Endothelial cell of umbilical vein (primary cell): Measurements from ENCODE around the gene HMG20A. TPM values are rescaled to one million over a fixed set of nuclear protein-coding genes. Genes with fewer than 3 reads are reported as not detected.

Experiments used
- BruUV-seq: library from RNA; stranded (reverse); fragments of 400-500 nt; replicated peaks from 2 replicates; lab custom pipeline; 2021; lab: Mats Ljungman, UMichigan
- CTCF ChIA-PET: fragments of 300-600, 350-600 bp; sonication (Branson Sonifier 250); formaldehyde crosslinking; loops from one replicate; lab custom pipeline; 2021; ENCODE audit warnings: antibody characterized with exemption, inconsistent platforms; lab: Charles Lee
- POLR2A ChIA-PET: fragments of 300-600, 350-600 bp; sonication (Branson Sonifier 250); formaldehyde crosslinking; loops from one replicate; lab custom pipeline; 2021; ENCODE audit warnings: antibody characterized with exemption, inconsistent platforms; lab: Charles Lee
- DNase-seq: peaks from one replicate; pipeline ENCODE4 v3.0.0-alpha.2; 2011; ENCODE audit warnings: low read depth, low spot score
- FAIRE-seq: peaks from 2 replicates; lab custom pipeline; 2011; peaks lifted over from hg19 to GRCh38; lab: Jason Lieb, UNC
- H2AFZ ChIP-seq: 2 replicates; pipeline ENCODE4 v1.6.0; 2012; ENCODE audit warnings: low read depth, low read length, control low read depth, inconsistent platforms
- H3K27ac ChIP-seq: 2 replicates; pipeline ENCODE4 v1.5.1; 2011; ENCODE audit warnings: low read depth, mild to moderate bottlenecking, control low read depth, low read length, moderate library complexity; ENCODE audit not compliant: insufficient read depth
- H3K27me3 ChIP-seq, 2 experiments: 2 replicates each; pipeline versions ENCODE4 v1.6.0 to v1.6.1; 2011; ENCODE audit warnings: low read length in 2 of 2, mixed read lengths in 1 of 2; ENCODE audit not compliant: control insufficient read depth in 2 of 2, insufficient read depth in 2 of 2
- H3K36me3 ChIP-seq, 2 experiments: 2 replicates in 1 of 2; 3 replicates in 1 of 2; pipeline ENCODE4 v1.5.1; 2011; ENCODE audit warnings: low read length in 2 of 2, mild to moderate bottlenecking in 1 of 2, moderate library complexity in 1 of 2; ENCODE audit not compliant: control insufficient read depth in 2 of 2, insufficient read depth in 2 of 2; ENCODE audit errors: extremely low read depth in 1 of 2
- H3K4me1 ChIP-seq: 3 replicates; pipeline ENCODE4 v1.5.1; 2011; ENCODE audit warnings: mild to moderate bottlenecking, low read length; ENCODE audit not compliant: control insufficient read depth, insufficient read depth; ENCODE audit errors: extremely low read depth
- H3K4me2 ChIP-seq: 2 replicates; pipeline ENCODE4 v1.6.1; 2011; ENCODE audit warnings: low read length, control low read depth, mixed read lengths; ENCODE audit not compliant: insufficient read depth
- H3K4me3 ChIP-seq, 3 experiments: fragments of 200-600 bp in 1 of 3; sonication (generic), shearing (Covaris generic) in 1 of 3; replicated peaks in 1 of 3; 2 replicates each; pipeline ENCODE4 v1.5.1; 2011 to 2016; ENCODE audit warnings: control low read depth in 3 of 3, low read length in 3 of 3, mild to moderate bottlenecking in 2 of 3, inconsistent platforms in 1 of 3, low read depth in 1 of 3, moderate library complexity in 1 of 3; ENCODE audit not compliant: insufficient read depth in 1 of 3
- H3K79me2 ChIP-seq: 2 replicates; pipeline ENCODE4 v1.6.0; 2012; ENCODE audit warnings: low read length, inconsistent platforms; ENCODE audit not compliant: control insufficient read depth, insufficient read depth
- H3K9ac ChIP-seq: replicated peaks from 2 replicates; pipeline ENCODE3; 2011; ENCODE audit warnings: low read length, control low read depth; ENCODE audit not compliant: insufficient read depth; ENCODE audit errors: extremely low read depth
- H3K9me1 ChIP-seq: replicated peaks from 3 replicates; pipeline ENCODE4 v1.6.0; 2011; ENCODE audit warnings: mild to moderate bottlenecking, low read length; ENCODE audit not compliant: control insufficient read depth, insufficient read depth; ENCODE audit errors: extremely low read depth
- H3K9me3 ChIP-seq: replicated peaks from 2 replicates; pipeline ENCODE4 v1.5.1; 2012; ENCODE audit warnings: low read length, inconsistent platforms; ENCODE audit not compliant: control insufficient read depth, insufficient read depth
- H4K20me1 ChIP-seq: replicated peaks from 2 replicates; pipeline ENCODE3; 2011; ENCODE audit warnings: mild to moderate bottlenecking, low read length; ENCODE audit not compliant: control insufficient read depth, insufficient read depth; ENCODE audit errors: extremely low read depth
- CTCF ChIP-seq, 2 donors: IDR thresholded peaks; 1 replicate in 1 of 2; 2 replicates in 1 of 2; pipeline ENCODE4 v1.5.1; 2011; ENCODE audit warnings: low read length in 2 of 2, mild to moderate bottlenecking in 2 of 2, moderate library complexity in 2 of 2, control low read depth in 1 of 2, inconsistent platforms in 1 of 2, low read depth in 1 of 2; ENCODE audit not compliant: insufficient read depth in 1 of 2; ENCODE audit errors: extremely low read depth in 1 of 2
- FOS ChIP-seq: IDR thresholded peaks from 2 replicates; pipeline ENCODE4 v1.6.1; 2011; ENCODE audit warnings: mild to moderate bottlenecking, low read length, moderate library complexity, borderline replicate concordance; ENCODE audit not compliant: insufficient read depth
- GATA2 ChIP-seq: IDR thresholded peaks from 2 replicates; pipeline ENCODE4 v1.7.0; 2011; ENCODE audit warnings: low read depth, mild to moderate bottlenecking, moderate library complexity, mixed read lengths, low read length; ENCODE audit not compliant: insufficient read length, insufficient read depth
- JUN ChIP-seq: IDR thresholded peaks from 2 replicates; pipeline ENCODE4 v1.6.1; 2011; ENCODE audit warnings: borderline replicate concordance, low read depth; ENCODE audit not compliant: insufficient read length, insufficient read depth
- MAX ChIP-seq: IDR thresholded peaks from 2 replicates; pipeline ENCODE4 v1.6.1; 2011; ENCODE audit not compliant: insufficient read depth, insufficient read length
- MYC ChIP-seq: IDR thresholded peaks from one replicate; pipeline ENCODE4 v1.6.1; 2011; ENCODE audit warnings: mild to moderate bottlenecking, low read depth, low read length
- POLR2A ChIP-seq: IDR thresholded peaks from 2 replicates; pipeline ENCODE4 v1.6.1; 2012; ENCODE audit warnings: low read depth, mild to moderate bottlenecking, control low read depth, low read length
- POLR2AphosphoS5 ChIP-seq: IDR thresholded peaks from 2 replicates; pipeline ENCODE4 v1.6.1; 2012; ENCODE audit warnings: low read depth, mild to moderate bottlenecking, control low read depth, low read length, moderate library complexity; ENCODE audit not compliant: insufficient read depth
- dilution Hi-C: fragments of 300-500 bp; cut with MboI; formaldehyde crosslinking; loops from one replicate; pipeline ENCODE4 v1.15.0; 2019; ENCODE audit warnings: low sequenced_read_pairs; ENCODE audit not compliant: extremely low pct_ligation_motif_present
- intact Hi-C: fragments of 100-400 bp; cut with micrococcal nuclease; formaldehyde crosslinking; loops from one replicate; pipeline ENCODE4 v1.10.0; 2022
- polyA plus RNA-seq, 4 experiments: library from polyadenylated mRNA; depleted of rRNA in 3 of 4; stranded (reverse) in 3 of 4; unstranded in 1 of 4; fragments of >200 nt; gene quantifications; 2 replicates each; pipeline versions ENCODE4 v1.2.1 to v1.2.3, GENCODE V29; 2011 to 2012; ENCODE audit warnings: missing spikeins in 1 of 4
- total RNA-seq: library from RNA; stranded (reverse); gene quantifications from 2 replicates; pipeline ENCODE4 v1.2.3, GENCODE V29; 2021

Gene HMG20A
- total and polyA plus RNA-seq, 2 donors (not counting 3 experiments of a cell fraction or from before 2014, with no cell fraction given) = 35.8 to 44.0 TPM

- Histone ChIP-seq H3K36me3 (no peaks in the 10 kb centered on the region), H3K9me3 (no peaks in the 10 kb centered on the region), H3K79me2 (no peaks in the 10 kb centered on the region), H3K4me3 (no peak overlapping the region), H3K9ac (no peak overlapping the region), H3K27ac (no peak overlapping the region), H2AFZ (no peak overlapping the region), H3K4me2 (no peak overlapping the region), H3K27me3 (peaks cover 0 to under 1% of the 10 kb centered on the region in 2 experiments), H3K4me1 (no peaks in the 10 kb centered on the region), H3K9me1 (no peaks in the 10 kb centered on the region), H4K20me1 (no peaks in the 10 kb centered on the region)
- DNase-seq = no peak
- dilution Hi-C loops = no loop called here
- CTCF ChIA-PET = interaction anchor here (1.4 kb wide), 1 partner anchor 15 kb away, joined by 6 read pairs; no protein-coding TSS in a partner anchor
- POLR2A ChIA-PET = no interaction called here
- intact Hi-C loops = no loop called here
- TF ChIP-seq FOS (no peak), MYC (no peak), CTCF (IDR thresholded peaks at IDR 0.05; ENCODE audit: extremely low read depth in 1 of 2, insufficient read depth in 1 of 2, low read depth in 1 of 2, low read length in 2 of 2) (no peak), MAX (no peak), GATA2 (no peak), POLR2AphosphoS5 (no peak), POLR2A (no peak), JUN (no peak)
- no TSS peak for BruUV-seq
- no peak for FAIRE-seq
Observed at GRCh38 chr15:77527831-77528231, 107.1 kb downstream of the HMG20A start.
